SK-N-SH (cell line): ENCODE data around the gene PSAP.

Experiments used
- CHD2 ChIP-seq: fragments of 150-350 bp; IDR thresholded peaks from 2 replicates; pipeline ENCODE4 v1.6.1; 2018; ENCODE audit warnings: low read length; ENCODE audit not compliant: partially characterized antibody
- CTCF ChIP-seq: fragments of 200-600 bp; sonication (generic); IDR thresholded peaks from 2 replicates; pipeline ENCODE4 v1.6.1; 2017; ENCODE audit warnings: antibody characterized with exemption, mild to moderate bottlenecking, moderate library complexity
- FOXM1 ChIP-seq: IDR thresholded peaks from 2 replicates; pipeline ENCODE4 v1.4.0; 2012; ENCODE audit warnings: low read depth, mild to moderate bottlenecking
- GABPA ChIP-seq: IDR thresholded peaks from 2 replicates; pipeline ENCODE4 v1.4.0; 2012; ENCODE audit warnings: low read depth, mild to moderate bottlenecking
- JUND ChIP-seq: IDR thresholded peaks from 2 replicates; pipeline ENCODE4 v1.4.0; 2012
- PBX3 ChIP-seq: IDR thresholded peaks from 2 replicates; pipeline ENCODE4; 2012
- SIN3A ChIP-seq: IDR thresholded peaks from 2 replicates; pipeline ENCODE4 v1.6.1; 2012; ENCODE audit warnings: low read depth, mild to moderate bottlenecking, low read length, moderate library complexity, borderline replicate concordance
- TAF1 ChIP-seq: IDR thresholded peaks from 2 replicates; pipeline ENCODE4 v1.6.1; 2012; ENCODE audit warnings: low read depth, mild to moderate bottlenecking, low read length, moderate library complexity, borderline replicate concordance

GRCh38 chr10:71779641-71780040 is 71.4 kb downstream of the PSAP start:
- TF ChIP-seq CTCF (no peak), TAF1 (no peak), JUND (no peak), FOXM1 (no peak), SIN3A (no peak), PBX3 (no peak), CHD2 (no peak), GABPA (no peak)
